GM18867 (cell line): Measurements from ENCODE around the gene DENND2A.

Experiments
- ATAC-seq: cut with Tn5 transposase; IDR thresholded peaks from one replicate; pipeline ENCODE4 v1.9.1; 2021; ENCODE audit warnings: mild to moderate bottlenecking, moderate library complexity; ENCODE audit not compliant: unreplicated experiment

Gene DENND2A

DNA sequence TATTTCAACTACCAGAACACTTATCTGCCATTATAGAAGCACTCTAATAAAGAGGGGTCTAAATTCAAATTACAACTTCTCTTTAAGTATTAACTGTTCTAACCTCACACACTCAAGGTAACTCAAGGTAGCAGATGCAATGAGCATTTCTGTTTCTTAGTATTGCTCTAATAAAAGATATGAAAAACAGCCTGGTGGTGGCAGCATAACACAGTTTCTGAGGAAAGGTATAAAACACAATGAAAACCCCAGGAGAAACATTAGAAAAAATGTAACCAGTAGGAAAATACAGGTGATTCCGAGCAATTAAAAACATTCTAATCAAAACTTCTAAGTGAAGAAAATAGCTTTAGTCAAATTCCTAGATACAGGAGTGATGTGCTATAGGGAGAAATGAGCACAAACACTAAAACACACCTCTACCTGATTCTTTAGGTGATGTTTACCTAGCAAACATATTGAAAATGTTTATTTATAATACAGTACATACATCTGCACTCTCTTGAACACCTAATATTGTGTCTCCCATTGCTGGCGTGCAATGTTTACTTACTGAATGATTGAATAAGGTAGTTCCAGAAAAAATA lies 164.8 kb downstream of the DENND2A start:
- no peak for ATAC-seq
